MM.1S (cell line): Measurements from ENCODE around the gene ZCCHC24.

Experiments
- CTCF ChIP-seq: fragments of 300-600 bp; sonication (generic); IDR thresholded peaks from 2 replicates; pipeline ENCODE4 v1.5.1; 2016; ENCODE audit warnings: antibody characterized with exemption, low read length, mixed read lengths
- EZH2 ChIP-seq: fragments of 300-600 bp; sonication (generic); optimal IDR thresholded peaks from 2 replicates; pipeline ENCODE3; 2017; ENCODE audit warnings: low read depth, mild to moderate bottlenecking, antibody characterized with exemption, low read length, mixed read lengths
- EZH2phosphoT487 ChIP-seq: fragments of 300-600 bp; sonication (generic); IDR thresholded peaks from 2 replicates; pipeline ENCODE4 v1.6.1; 2018; ENCODE audit warnings: antibody characterized with exemption, low read length

GRCh38 chr10:79475119-79475653, 29.8 kb upstream of the ZCCHC24 start:
- TF ChIP-seq CTCF, result no peak
- TF ChIP-seq EZH2phosphoT487, result no peak
- TF ChIP-seq EZH2, result no peak
